Measurements from ENCODE around the gene GPD2.

Gene GPD2

GRCh38 chr2:156592809-156593593 lies 156.8 kb downstream of the GPD2 start:
- CTCF ChIA-PET = interaction anchor here (2.0 kb wide), 1 partner anchor 601 kb away, joined by 4 read pairs; no protein-coding TSS in a partner anchor
- WGBS (ENCODE audit: insufficient coverage) = 100% methylated on average over 3 of the region's 8 CpGs
- Histone ChIP-seq H3K4me1 (ENCODE audit: control extremely low read depth in 1 of 4, control insufficient read depth in 4 of 4, insufficient read depth in 4 of 4, low read length in 3 of 4) (peaks cover 0 to 2% (median 0%) of the 10 kb centered on the region in 4 experiments), H3K36me3 (ENCODE audit: control insufficient read depth in 4 of 4, insufficient read depth in 4 of 4, low read length in 3 of 4) (no peaks in the 10 kb centered on the region), H3K27me3 (replicated peaks in 2 of 5; ENCODE audit: control insufficient read depth in 4 of 5, insufficient read depth in 5 of 5, low read length in 4 of 5) (peaks cover 0 to 8% (median 2%) of the 10 kb centered on the region in 5 experiments), H3K27ac (ENCODE audit: insufficient read depth in 1 of 2, low read depth in 1 of 2, low read length in 2 of 2, poor library complexity in 1 of 2, severe bottlenecking in 2 of 2) (no peak overlapping the region), H3K4me3 (ENCODE audit: control insufficient read depth in 1 of 7, extremely low read depth in 1 of 7, insufficient read depth in 4 of 7, low read depth in 2 of 7, low read length in 6 of 7) (no peak overlapping the region), H3K9me3 (ENCODE audit: control extremely low read depth in 1 of 5, control insufficient read depth in 4 of 5, insufficient read depth in 2 of 5, low read depth in 1 of 5, low read length in 4 of 5) (no peaks in the 10 kb centered on the region)
- DNase-seq = no peak
- POLR2A ChIA-PET = interaction anchor here (0.7 kb wide), 1 partner anchor 257 kb away, joined by 3 read pairs; no protein-coding TSS in a partner anchor

GRCh38 chr2:156593594-156593921 lies 157.4 kb downstream of the GPD2 start:
- Histone ChIP-seq H3K4me1 (ENCODE audit: control extremely low read depth in 1 of 4, control insufficient read depth in 4 of 4, insufficient read depth in 4 of 4, low read length in 3 of 4) (peaks cover 0 to 2% (median 0%) of the 10 kb centered on the region in 4 experiments), H3K9me3 (ENCODE audit: control extremely low read depth in 1 of 5, control insufficient read depth in 4 of 5, insufficient read depth in 2 of 5, low read depth in 1 of 5, low read length in 4 of 5) (no peaks in the 10 kb centered on the region), H3K27me3 (replicated peaks in 2 of 5; ENCODE audit: control insufficient read depth in 4 of 5, insufficient read depth in 5 of 5, low read length in 4 of 5) (peaks cover 0 to 10% (median 2%) of the 10 kb centered on the region in 5 experiments), H3K27ac (ENCODE audit: insufficient read depth in 1 of 2, low read depth in 1 of 2, low read length in 2 of 2, poor library complexity in 1 of 2, severe bottlenecking in 2 of 2) (no peak overlapping the region), H3K36me3 (ENCODE audit: control insufficient read depth in 4 of 4, insufficient read depth in 4 of 4, low read length in 3 of 4) (no peaks in the 10 kb centered on the region), H3K4me3 (ENCODE audit: control insufficient read depth in 1 of 7, extremely low read depth in 1 of 7, insufficient read depth in 4 of 7, low read depth in 2 of 7, low read length in 6 of 7) (no peak overlapping the region)
- ChIA-PET CTCF (interaction anchor here (2.0 kb wide), 1 partner anchor 600 kb away, joined by 4 read pairs; no protein-coding TSS in a partner anchor), POLR2A (no interaction called here)
- no peak for DNase-seq
- 100% methylated on average over 2 of the region's 2 CpGs for WGBS (ENCODE audit: insufficient coverage)

GRCh38 chr2:156598563-156598962 lies 162.4 kb downstream of the GPD2 start:
- Histone ChIP-seq H3K36me3 (ENCODE audit: control insufficient read depth in 4 of 4, insufficient read depth in 4 of 4, low read length in 3 of 4) (no peaks in the 10 kb centered on the region), H3K9me3 (ENCODE audit: control extremely low read depth in 1 of 5, control insufficient read depth in 4 of 5, insufficient read depth in 2 of 5, low read depth in 1 of 5, low read length in 4 of 5) (no peaks in the 10 kb centered on the region), H3K27ac (ENCODE audit: insufficient read depth in 1 of 2, low read depth in 1 of 2, low read length in 2 of 2, poor library complexity in 1 of 2, severe bottlenecking in 2 of 2) (no peak overlapping the region), H3K4me1 (ENCODE audit: control extremely low read depth in 1 of 4, control insufficient read depth in 4 of 4, insufficient read depth in 4 of 4, low read length in 3 of 4) (no peaks in the 10 kb centered on the region), H3K4me3 (ENCODE audit: control insufficient read depth in 1 of 7, extremely low read depth in 1 of 7, insufficient read depth in 4 of 7, low read depth in 2 of 7, low read length in 6 of 7) (no peak overlapping the region), H3K27me3 (replicated peaks in 2 of 5; ENCODE audit: control insufficient read depth in 4 of 5, insufficient read depth in 5 of 5, low read length in 4 of 5) (peaks cover 0 to 11% (median 4%) of the 10 kb centered on the region in 5 experiments)
- 88% methylated on average over 1 of the region's 1 CpG for WGBS (ENCODE audit: insufficient coverage)
- ChIA-PET CTCF (no interaction called here), POLR2A (no interaction called here)
- DNase-seq = no peak

- H3K36me3 ChIP-seq (ENCODE audit: control insufficient read depth in 4 of 4, insufficient read depth in 4 of 4, low read length in 3 of 4) = no peaks in the 10 kb centered on the region
- ChIA-PET POLR2A (no interaction called here), CTCF (no interaction called here)
- 100% methylated on average over 2 of the region's 3 CpGs for WGBS (ENCODE audit: insufficient coverage)
- H3K27ac ChIP-seq (ENCODE audit: insufficient read depth in 1 of 2, low read depth in 1 of 2, low read length in 2 of 2, poor library complexity in 1 of 2, severe bottlenecking in 2 of 2) = no peak overlapping the region
- H3K4me3 ChIP-seq (ENCODE audit: control insufficient read depth in 1 of 7, extremely low read depth in 1 of 7, insufficient read depth in 4 of 7, low read depth in 2 of 7, low read length in 6 of 7) = no peak overlapping the region
- H3K9me3 ChIP-seq (ENCODE audit: control extremely low read depth in 1 of 5, control insufficient read depth in 4 of 5, insufficient read depth in 2 of 5, low read depth in 1 of 5, low read length in 4 of 5) = peaks cover 0 to 2% (median 0%) of the 10 kb centered on the region in 5 experiments
- no peaks in the 10 kb centered on the region for H3K4me1 ChIP-seq (ENCODE audit: control extremely low read depth in 1 of 4, control insufficient read depth in 4 of 4, insufficient read depth in 4 of 4, low read length in 3 of 4)
- no peak for DNase-seq
- H3K27me3 ChIP-seq (replicated peaks in 2 of 5; ENCODE audit: control insufficient read depth in 4 of 5, insufficient read depth in 5 of 5, low read length in 4 of 5) = peaks cover 0 to 11% (median 4%) of the 10 kb centered on the region in 5 experiments
Measured at GRCh38 chr2:156600196-156600595, 164.0 kb downstream of the GPD2 start.

GRCh38 chr2:156601855-156602551 lies 165.8 kb downstream of the GPD2 start:
- peaks cover 0 to 2% (median 0%) of the 10 kb centered on the region in 5 experiments for H3K9me3 ChIP-seq (ENCODE audit: control extremely low read depth in 1 of 5, control insufficient read depth in 4 of 5, insufficient read depth in 2 of 5, low read depth in 1 of 5, low read length in 4 of 5)
- H3K4me3 ChIP-seq (ENCODE audit: control insufficient read depth in 1 of 7, extremely low read depth in 1 of 7, insufficient read depth in 4 of 7, low read depth in 2 of 7, low read length in 6 of 7) = no peak overlapping the region
- peaks cover 0 to 6% (median 2%) of the 10 kb centered on the region in 5 experiments for H3K27me3 ChIP-seq (replicated peaks in 2 of 5; ENCODE audit: control insufficient read depth in 4 of 5, insufficient read depth in 5 of 5, low read length in 4 of 5)
- CTCF ChIA-PET = no interaction called here
- WGBS (ENCODE audit: insufficient coverage) = 87% methylated on average over 4 of the region's 6 CpGs
- POLR2A ChIA-PET = no interaction called here
- DNase-seq = no peak
- no peak overlapping the region for H3K27ac ChIP-seq (ENCODE audit: insufficient read depth in 1 of 2, low read depth in 1 of 2, low read length in 2 of 2, poor library complexity in 1 of 2, severe bottlenecking in 2 of 2)
- H3K4me1 ChIP-seq (ENCODE audit: control extremely low read depth in 1 of 4, control insufficient read depth in 4 of 4, insufficient read depth in 4 of 4, low read length in 3 of 4) = no peaks in the 10 kb centered on the region
- H3K36me3 ChIP-seq (ENCODE audit: control insufficient read depth in 4 of 4, insufficient read depth in 4 of 4, low read length in 3 of 4) = no peaks in the 10 kb centered on the region

GRCh38 chr2:156602552-156602933 lies 166.4 kb downstream of the GPD2 start:
- no peak overlapping the region for H3K27ac ChIP-seq (ENCODE audit: insufficient read depth in 1 of 2, low read depth in 1 of 2, low read length in 2 of 2, poor library complexity in 1 of 2, severe bottlenecking in 2 of 2)
- CTCF ChIA-PET = no interaction called here
- no peak for DNase-seq
- H3K4me3 ChIP-seq (ENCODE audit: control insufficient read depth in 1 of 7, extremely low read depth in 1 of 7, insufficient read depth in 4 of 7, low read depth in 2 of 7, low read length in 6 of 7) = no peak overlapping the region
- H3K4me1 ChIP-seq (ENCODE audit: control extremely low read depth in 1 of 4, control insufficient read depth in 4 of 4, insufficient read depth in 4 of 4, low read length in 3 of 4) = no peaks in the 10 kb centered on the region
- H3K36me3 ChIP-seq (ENCODE audit: control insufficient read depth in 4 of 4, insufficient read depth in 4 of 4, low read length in 3 of 4) = no peaks in the 10 kb centered on the region
- H3K9me3 ChIP-seq (ENCODE audit: control extremely low read depth in 1 of 5, control insufficient read depth in 4 of 5, insufficient read depth in 2 of 5, low read depth in 1 of 5, low read length in 4 of 5) = peaks cover 0 to 2% (median 0%) of the 10 kb centered on the region in 5 experiments
- H3K27me3 ChIP-seq (replicated peaks in 2 of 5; ENCODE audit: control insufficient read depth in 4 of 5, insufficient read depth in 5 of 5, low read length in 4 of 5) = peaks cover 0 to 6% (median 2%) of the 10 kb centered on the region in 5 experiments
- POLR2A ChIA-PET = no interaction called here

GRCh38 chr2:156615836-156616322 lies 179.7 kb downstream of the GPD2 start:
- H3K9me3 ChIP-seq (ENCODE audit: control extremely low read depth in 1 of 5, control insufficient read depth in 4 of 5, insufficient read depth in 2 of 5, low read depth in 1 of 5, low read length in 4 of 5) = peaks cover 0 to 2% (median 0%) of the 10 kb centered on the region in 5 experiments
- no peak overlapping the region for H3K27ac ChIP-seq (ENCODE audit: insufficient read depth in 1 of 2, low read depth in 1 of 2, low read length in 2 of 2, poor library complexity in 1 of 2, severe bottlenecking in 2 of 2)
- peaks cover 0 to 3% (median 2%) of the 10 kb centered on the region in 5 experiments for H3K27me3 ChIP-seq (replicated peaks in 2 of 5; ENCODE audit: control insufficient read depth in 4 of 5, insufficient read depth in 5 of 5, low read length in 4 of 5)
- no peaks in the 10 kb centered on the region for H3K36me3 ChIP-seq (ENCODE audit: control insufficient read depth in 4 of 4, insufficient read depth in 4 of 4, low read length in 3 of 4)
- no peak for DNase-seq
- H3K4me1 ChIP-seq (ENCODE audit: control extremely low read depth in 1 of 4, control insufficient read depth in 4 of 4, insufficient read depth in 4 of 4, low read length in 3 of 4) = no peaks in the 10 kb centered on the region
- ChIA-PET CTCF (no interaction called here), POLR2A (no interaction called here)
- H3K4me3 ChIP-seq (ENCODE audit: control insufficient read depth in 1 of 7, extremely low read depth in 1 of 7, insufficient read depth in 4 of 7, low read depth in 2 of 7, low read length in 6 of 7) = no peak overlapping the region
- 78% methylated on average over 2 of the region's 2 CpGs for WGBS (ENCODE audit: insufficient coverage)
